Right renal pelvis (tissue), 4 donors: ENCODE data around the gene NKAIN2. TPM values are rescaled to one million over a fixed set of nuclear protein-coding genes. Genes with fewer than 3 reads are reported as not detected.

Experiments used
- DNase-seq, 4 donors: peaks; one replicate each; pipeline ENCODE4 v3.0.0-alpha.2; 2013; ENCODE audit warnings: low read depth in 4 of 4, low spot score in 3 of 4, missing footprints in 1 of 4
- polyA plus RNA-seq, 4 donors: library from polyadenylated mRNA; unstranded; fragments of 120-200 nt; gene quantifications; one replicate each; pipeline ENCODE4 v1.2.1, GENCODE V29; 2013; ENCODE audit not compliant: insufficient read length in 4 of 4

NKAIN2 gene
- polyA plus RNA-seq, 4 donors, result 16.1 to 34.6 (median 23.6) TPM

DNA sequence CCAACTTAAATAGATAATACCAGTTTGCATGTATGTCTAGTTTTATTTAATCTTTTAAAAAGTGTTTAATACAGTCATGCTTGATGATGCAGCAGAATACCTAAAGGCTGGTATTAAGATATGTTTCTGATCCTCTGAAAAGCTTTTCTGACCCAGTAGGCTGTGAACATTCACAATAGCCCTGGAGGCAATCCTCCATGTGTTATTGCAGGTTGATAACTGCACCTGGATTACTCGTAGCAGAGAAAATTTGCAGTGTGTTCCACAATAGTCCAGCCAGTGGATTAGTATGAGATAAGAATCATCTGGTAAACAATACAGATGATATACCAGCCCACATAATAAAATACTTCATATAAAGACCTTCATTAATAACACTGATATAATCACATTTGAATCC lies 979.7 kb downstream of the NKAIN2 start:
- no peak for DNase-seq

DNA sequence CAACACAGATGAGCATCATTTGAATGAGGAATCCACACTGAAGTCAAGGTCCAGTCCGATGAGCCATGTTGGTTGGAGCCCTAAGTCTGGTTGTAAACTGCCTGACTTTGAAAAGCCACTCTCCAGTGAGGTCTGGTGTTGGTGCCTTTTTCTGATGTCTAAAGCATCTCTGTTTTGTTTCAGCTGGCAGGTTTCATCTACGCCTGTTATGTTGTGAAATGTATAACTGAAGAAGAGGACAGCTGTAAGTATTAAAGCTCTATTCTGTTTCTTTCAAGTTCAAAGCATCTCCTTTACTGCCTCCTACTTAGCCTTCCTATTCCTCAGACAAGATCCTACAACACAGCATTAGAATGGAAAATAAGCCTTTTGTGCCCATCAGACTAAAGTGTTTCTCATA lies 987.5 kb downstream of the NKAIN2 start:
- no peak for DNase-seq

DNA sequence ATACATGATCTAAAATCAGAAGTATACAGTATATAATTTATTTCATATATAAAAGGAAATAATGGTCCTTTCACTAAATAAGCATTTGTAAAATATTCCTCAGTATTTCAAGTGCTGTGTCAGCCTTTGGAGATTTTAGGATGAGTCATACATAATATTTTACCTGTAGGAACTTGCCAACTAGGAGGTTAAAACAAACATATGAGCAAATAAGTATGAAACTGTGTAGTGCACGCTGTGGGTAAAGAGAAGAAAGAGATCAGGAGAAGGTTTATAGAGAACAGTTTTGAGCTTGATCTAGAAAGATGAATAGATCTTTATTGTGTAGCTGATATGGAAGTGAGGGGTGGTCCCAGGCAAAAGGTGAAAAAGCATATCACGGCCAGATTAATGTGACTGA lies 988.7 kb downstream of the NKAIN2 start:
- DNase-seq, result no peak

- no peak for DNase-seq
Observed at GRCh38 chr6:124793398-124793797, 989.7 kb downstream of the NKAIN2 start.

GRCh38 chr6:124795643-124796463 lies 992.2 kb downstream of the NKAIN2 start:
- peak in 1 of 4 donors; percentile 9 for DNase-seq

DNA sequence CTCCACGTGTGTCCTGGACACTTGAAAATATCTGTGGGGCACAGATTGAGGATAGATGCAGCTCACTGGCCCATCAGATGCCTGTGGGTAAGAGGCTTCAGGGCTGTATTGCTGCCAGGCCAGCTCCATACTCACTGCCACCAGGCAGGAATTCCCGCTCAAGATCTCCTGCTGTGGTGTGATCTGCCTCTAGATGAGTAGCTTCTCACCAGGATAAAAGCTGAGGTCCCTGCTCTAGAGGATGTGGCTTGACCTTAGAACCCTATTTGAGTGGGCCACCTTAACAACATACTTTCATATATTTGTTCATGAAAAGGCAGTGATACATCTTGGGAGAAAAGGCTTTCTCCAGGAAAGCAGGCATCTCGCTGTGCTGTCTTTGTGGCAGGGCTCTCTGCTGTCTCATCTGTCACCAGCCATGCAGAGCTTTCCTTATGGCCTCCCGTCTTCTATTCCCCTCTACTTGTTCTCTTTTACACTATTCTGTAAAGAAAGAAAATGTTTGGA lies 992.9 kb downstream of the NKAIN2 start:
- no peak for DNase-seq

DNA sequence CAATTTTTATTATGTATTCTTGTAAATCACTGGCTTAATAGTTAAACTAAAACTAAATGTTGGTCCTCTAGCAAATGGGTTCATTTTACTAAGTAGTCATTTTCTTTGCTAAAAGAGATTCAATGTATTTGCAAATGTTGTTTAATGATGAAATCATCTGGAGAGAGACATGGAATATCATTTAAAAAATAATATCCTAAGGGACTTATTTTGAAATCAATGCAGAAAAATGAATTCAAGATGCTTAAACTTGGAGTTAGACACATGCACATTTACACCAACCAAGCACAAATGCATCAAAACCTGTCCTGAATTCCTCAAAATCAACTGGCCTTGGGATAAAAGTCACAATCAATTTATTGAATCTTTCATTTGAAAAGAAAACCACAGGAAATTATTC lies 993.6 kb downstream of the NKAIN2 start:
- DNase-seq, result no peak

GRCh38 chr6:124798942-124799496 lies 995.4 kb downstream of the NKAIN2 start:
- DNase-seq, result no peak

DNA sequence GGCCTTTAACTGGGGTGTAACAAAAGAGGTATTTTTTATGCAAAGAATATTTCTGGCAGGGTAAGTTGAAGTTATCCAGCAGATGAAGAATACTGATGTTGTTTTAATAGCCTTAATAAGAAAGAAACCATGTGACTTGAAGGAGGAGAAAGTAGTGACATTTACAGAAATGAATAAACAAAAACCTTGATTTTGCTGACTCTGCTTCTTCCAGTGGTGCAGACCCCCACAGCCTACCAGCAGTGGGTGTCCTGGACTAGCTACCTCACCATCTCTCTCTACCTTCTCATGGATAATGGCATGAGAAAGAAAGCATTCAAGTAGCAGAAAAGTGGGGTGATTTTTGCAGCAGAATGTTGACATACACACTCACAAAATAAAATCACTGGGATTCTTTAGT lies 996.0 kb downstream of the NKAIN2 start:
- DNase-seq, result no peak

DNA sequence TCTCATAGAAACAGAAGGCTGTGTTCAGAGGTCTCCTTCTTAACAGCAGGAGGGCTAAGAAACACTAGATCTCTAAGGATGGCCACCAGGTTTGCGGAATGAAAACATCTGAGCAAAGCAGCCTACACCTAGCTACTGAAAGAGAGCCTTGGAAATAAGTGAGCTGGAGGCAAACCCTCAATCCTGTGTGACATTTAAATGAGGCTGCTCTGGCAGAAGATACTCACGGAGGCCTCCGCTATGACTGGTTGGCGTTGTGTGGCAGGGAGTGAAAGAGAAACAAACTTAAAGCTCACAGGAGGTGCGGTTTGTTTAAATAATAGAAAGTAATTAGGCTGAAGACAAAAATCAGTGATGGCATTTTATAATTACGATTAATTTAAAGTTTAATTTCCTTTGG lies 996.6 kb downstream of the NKAIN2 start:
- DNase-seq, result no peak

DNA sequence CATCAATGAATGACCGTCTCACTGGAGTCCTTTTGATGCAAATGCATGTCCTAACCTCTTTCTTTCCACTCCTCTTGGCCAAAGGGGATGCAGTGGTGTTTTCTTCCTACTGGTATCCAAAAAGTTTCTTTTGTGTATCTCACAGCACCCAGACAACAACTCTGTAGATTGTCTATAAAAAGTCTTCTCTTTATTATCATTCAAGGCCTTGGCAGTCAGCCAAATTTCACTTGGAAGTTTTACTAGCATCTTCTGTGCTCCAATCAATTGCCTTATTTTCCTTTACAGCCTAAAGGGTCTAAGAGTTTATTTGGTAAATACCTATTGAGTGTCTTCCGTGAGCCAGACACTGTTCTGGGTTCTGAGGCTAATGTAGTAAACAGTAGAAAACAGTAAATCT lies 1008.4 kb downstream of the NKAIN2 start:
- no peak for DNase-seq

DNA sequence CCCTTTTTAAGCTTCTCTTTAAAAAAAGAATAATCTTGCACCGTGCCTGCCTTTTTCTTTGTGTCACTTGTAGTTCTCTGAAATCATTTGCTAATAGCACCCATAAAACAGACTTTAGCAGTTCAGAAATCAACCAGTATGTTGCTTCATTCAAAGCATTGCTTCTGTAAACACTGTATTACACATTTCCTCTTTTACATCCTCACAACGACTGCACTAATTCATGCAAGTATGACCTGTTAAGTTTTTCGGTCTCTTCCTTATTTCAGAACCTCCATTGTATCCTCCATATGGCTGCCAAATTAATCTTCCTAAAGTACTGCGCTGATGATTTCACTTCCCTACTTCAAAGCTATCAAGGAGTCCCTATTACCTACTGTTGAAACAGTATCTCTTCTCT lies 1015.7 kb downstream of the NKAIN2 start:
- no peak for DNase-seq

DNA sequence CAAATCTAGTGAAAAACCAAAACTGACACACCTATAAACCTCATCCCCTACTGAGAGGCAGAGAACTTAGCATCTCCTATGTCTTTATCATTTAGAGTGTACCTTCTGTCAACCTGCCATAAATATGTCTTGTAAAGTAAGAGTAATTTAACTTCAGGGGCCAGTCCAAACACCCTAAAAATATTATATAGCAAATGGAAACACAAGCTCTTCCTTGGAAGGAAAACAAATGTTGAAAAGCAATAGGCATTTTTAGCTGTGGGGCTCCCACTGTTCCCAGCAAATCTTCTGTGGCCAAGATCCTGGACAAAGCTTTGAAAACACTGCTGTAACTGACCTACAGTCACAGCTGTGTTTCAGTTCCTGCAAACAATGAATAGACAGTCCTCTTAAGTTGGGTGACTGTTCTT lies 1018.5 kb downstream of the NKAIN2 start:
- DNase-seq, result no peak

- no peak for DNase-seq
Observed at GRCh38 chr6:124822721-124823120, 1019.1 kb downstream of the NKAIN2 start.

DNA sequence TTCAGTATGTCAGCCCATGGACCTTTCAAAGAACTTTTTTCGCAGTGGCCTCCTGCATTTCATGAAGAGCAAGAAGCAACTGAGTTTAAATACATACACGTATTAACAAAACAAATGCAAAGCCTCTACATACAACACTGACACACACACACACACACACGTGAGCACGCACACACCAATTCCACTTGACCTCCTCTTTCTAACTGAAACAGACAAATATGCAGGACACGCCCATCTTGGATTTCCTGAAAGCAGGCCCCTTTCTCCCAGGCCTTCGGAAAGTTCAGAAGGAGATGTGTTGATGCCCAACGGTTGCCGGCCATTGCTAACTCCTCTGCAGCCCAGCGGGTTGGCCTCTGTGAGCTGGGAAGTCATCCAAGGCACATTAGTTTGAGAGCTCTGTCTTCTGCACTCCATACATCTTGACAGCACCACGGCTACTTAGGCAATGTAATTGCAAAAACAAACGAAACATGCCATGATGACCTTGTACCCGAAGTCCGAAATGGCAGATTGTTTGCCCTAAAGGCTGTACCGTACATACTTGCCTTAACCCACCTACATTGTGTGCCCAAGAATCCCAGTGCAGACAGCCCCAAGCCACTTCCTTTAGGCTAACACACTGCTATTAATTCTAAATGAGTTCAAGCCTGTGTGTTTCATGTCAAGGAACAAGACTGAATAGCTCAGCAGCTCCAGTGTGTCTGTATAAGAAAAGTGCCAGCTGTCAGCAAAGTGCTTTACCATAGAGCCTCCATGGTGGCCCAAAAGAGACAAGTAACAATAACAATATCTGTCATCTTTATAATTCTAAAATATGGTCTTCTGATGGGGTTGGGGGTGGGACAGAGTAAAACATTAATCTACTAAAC lies 1019.8 kb downstream of the NKAIN2 start:
- peak; percentile 37 to 60 (median 57) for DNase-seq

DNA sequence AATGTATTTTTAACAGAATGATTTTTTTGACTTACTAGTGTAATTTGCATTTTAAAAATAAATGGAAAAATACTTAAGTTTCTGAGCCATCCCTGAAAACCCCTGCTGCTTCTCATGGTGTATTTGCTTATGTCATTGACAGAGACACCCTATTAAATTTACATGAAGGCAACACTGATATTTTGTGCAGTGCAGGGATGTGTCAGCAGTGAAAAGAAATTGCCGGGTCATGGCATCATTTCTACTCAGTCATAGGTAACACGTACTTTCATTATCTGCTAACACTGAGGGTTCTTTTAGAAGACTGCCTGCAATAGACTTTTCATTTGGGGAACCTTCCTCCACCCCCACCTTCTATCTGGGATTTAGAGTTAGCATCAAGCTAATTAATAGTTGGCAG lies 1021.9 kb downstream of the NKAIN2 start:
- DNase-seq, result no peak

DNA sequence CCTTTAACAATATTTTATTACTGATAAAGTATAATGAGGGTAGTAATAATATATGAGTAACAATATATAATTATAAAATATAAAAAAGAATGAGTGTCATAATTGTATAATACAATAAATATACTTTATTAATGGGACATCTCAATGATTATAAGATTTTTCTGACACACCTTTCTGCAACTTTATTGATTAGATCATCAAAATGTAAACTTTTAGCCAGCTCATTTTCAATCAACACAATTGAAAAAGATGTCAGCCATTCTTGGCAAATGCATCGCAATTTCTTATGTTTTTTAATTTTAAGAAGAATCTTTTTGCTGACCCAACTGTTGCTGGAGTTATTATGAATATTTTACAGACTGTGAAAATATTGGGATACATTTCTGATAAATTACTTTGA lies 1026.2 kb downstream of the NKAIN2 start:
- DNase-seq, result no peak

GRCh38 chr6:124830506-124830905 lies 1026.8 kb downstream of the NKAIN2 start:
- DNase-seq, result no peak

GRCh38 chr6:124854338-124854922 lies 1050.8 kb downstream of the NKAIN2 start:
- no peak for DNase-seq

GRCh38 chr6:124857746-124858145 lies 1054.1 kb downstream of the NKAIN2 start:
- DNase-seq, result no peak

GRCh38 chr6:124858564-124858963 lies 1054.9 kb downstream of the NKAIN2 start:
- DNase-seq, result no peak
